IMR-90 (cell line): ENCODE results near the gene TCF12.

Experiments
- BHLHE40 ChIP-seq: fragments of 150-350 bp; IDR thresholded peaks from 2 replicates; pipeline ENCODE4 v1.6.1; 2016; ENCODE audit warnings: mild to moderate bottlenecking, low read depth, low read length
- CEBPB ChIP-seq: IDR thresholded peaks from 2 replicates; pipeline ENCODE4 v1.6.1; 2012; ENCODE audit warnings: low read depth, low read length, improper control_type of control experiment
- CTCF ChIP-seq: conservative IDR thresholded peaks from 2 replicates; pipeline ENCODE4 v1.5.1; 2012; ENCODE audit warnings: mild to moderate bottlenecking, low read depth, low read length, improper control_type of control experiment
- FOS ChIP-seq: fragments of 150-350 bp; IDR thresholded peaks from 2 replicates; pipeline ENCODE4 v1.6.1; 2016; ENCODE audit warnings: low read depth, low read length
- MAFK ChIP-seq: IDR thresholded peaks from 2 replicates; pipeline ENCODE4 v1.6.1; 2012; ENCODE audit warnings: low read depth, low read length, improper control_type of control experiment
- MAZ ChIP-seq: IDR thresholded peaks from 2 replicates; pipeline ENCODE4 v1.6.1; 2012; ENCODE audit warnings: low read depth, mild to moderate bottlenecking, low read length, improper control_type of control experiment, moderate library complexity, borderline replicate concordance
- MXI1 ChIP-seq: IDR thresholded peaks from 2 replicates; pipeline ENCODE4 v1.6.1; 2012; ENCODE audit warnings: low read depth, mild to moderate bottlenecking, low read length, moderate library complexity, borderline replicate concordance
- NFE2L2 ChIP-seq: fragments of 150-350 bp; IDR thresholded peaks from 2 replicates; pipeline ENCODE4 v1.6.1; 2016; ENCODE audit warnings: low read depth, mild to moderate bottlenecking, low read length
- POLR2A ChIP-seq: IDR thresholded peaks from 2 replicates; pipeline ENCODE4 v1.6.1; 2012; ENCODE audit warnings: mild to moderate bottlenecking, low read depth, low read length
- RCOR1 ChIP-seq: IDR thresholded peaks from 2 replicates; pipeline ENCODE4 v1.6.1; 2012; ENCODE audit warnings: mild to moderate bottlenecking, low read length, improper control_type of control experiment; ENCODE audit not compliant: insufficient replicate concordance
- RFX5 ChIP-seq: IDR thresholded peaks from 2 replicates; pipeline ENCODE4 v1.8.0; 2012; ENCODE audit warnings: low read depth, mild to moderate bottlenecking, low read length, moderate library complexity
- SMC3 ChIP-seq: fragments of 150-350 bp; IDR thresholded peaks from 2 replicates; pipeline ENCODE4 v1.6.1; 2016; ENCODE audit warnings: low read depth, mild to moderate bottlenecking, antibody characterized with exemption, low read length, moderate library complexity
- USF2 ChIP-seq: fragments of 150-350 bp; IDR thresholded peaks from 2 replicates; pipeline ENCODE4 v1.6.1; 2017; ENCODE audit warnings: mild to moderate bottlenecking, antibody characterized with exemption, low read length, low read depth

DNA sequence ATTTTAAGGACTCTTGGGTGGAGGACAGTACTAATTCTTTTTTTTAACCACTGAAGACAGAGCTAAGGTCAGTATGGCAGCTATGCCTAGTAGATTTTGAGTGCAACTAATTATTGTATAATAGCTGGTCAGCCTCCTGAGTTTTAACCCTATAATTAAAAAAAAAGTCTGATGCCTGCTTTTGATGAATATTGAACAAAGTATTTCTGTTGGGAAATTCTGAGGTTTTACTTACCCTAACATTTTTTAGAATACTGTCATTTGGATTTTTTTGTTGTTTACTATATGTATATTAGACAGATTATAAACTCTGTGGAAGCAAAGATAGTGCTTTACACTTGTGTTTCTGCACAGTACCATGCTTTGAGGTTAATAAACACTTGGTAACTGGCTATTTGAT, 20.8 kb downstream of the TCF12 start:
- TF ChIP-seq POLR2A (no peak), CTCF (no peak), NFE2L2 (no peak), USF2 (no peak), BHLHE40 (no peak), MAZ (no peak), SMC3 (no peak), MAFK (no peak), MXI1 (no peak), CEBPB (peak; percentile 64), RFX5 (no peak), RCOR1 (no peak), FOS (no peak)
